Prostate gland (tissue), 2 donors: Measurements from ENCODE around the gene CLK4. TPM values are rescaled to one million over a fixed set of nuclear protein-coding genes. Genes with fewer than 3 reads are reported as not detected.

ENCODE experiments used
- DNase-seq: peaks from one replicate; pipeline ENCODE4 v3.0.0-alpha.2; 2019; ENCODE audit warnings: low spot score
- H3K27ac ChIP-seq, 2 donors: fragments of 200-600 bp; sonication (generic); 2 replicates each; pipeline ENCODE4 v1.5.1; 2017 to 2019
- H3K27me3 ChIP-seq: fragments of 200-600 bp; sonication (generic); replicated peaks from 2 replicates; pipeline ENCODE4 v1.5.1; 2019; ENCODE audit not compliant: insufficient read depth
- H3K36me3 ChIP-seq, 2 donors: fragments of 200-600 bp; sonication (generic); 1 replicate in 1 of 2; 2 replicates in 1 of 2; pipeline versions ENCODE4 v1.5.1 to v1.8.1; 2017 to 2019
- H3K4me1 ChIP-seq: fragments of 200-600 bp; sonication (generic); replicated peaks from 2 replicates; pipeline ENCODE4 v1.5.1; 2019
- H3K4me3 ChIP-seq, 2 donors: fragments of 200-600 bp; sonication (generic); 2 replicates each; pipeline ENCODE4 v1.5.1; 2017 to 2019
- H3K9me3 ChIP-seq: fragments of 200-600 bp; sonication (generic); 2 replicates; pipeline ENCODE4 v1.5.1; 2017
- CTCF ChIP-seq, 4 experiments: fragments of 200-600 bp in 2 of 4; fragments of 450-650 bp in 2 of 4; sonication (generic) in 2 of 4; IDR thresholded peaks; 1 replicate in 3 of 4; 2 replicates in 1 of 4; pipeline ENCODE4 v1.5.1; 2016 to 2019; ENCODE audit warnings: antibody characterized with exemption in 4 of 4, mild to moderate bottlenecking in 2 of 4, moderate library complexity in 2 of 4
- POLR2A ChIP-seq: fragments of 450-650 bp; IDR thresholded peaks from one replicate; pipeline ENCODE4 v1.6.1; 2016; ENCODE audit warnings: antibody characterized with exemption, mild to moderate bottlenecking
- POLR2AphosphoS5 ChIP-seq: sonication (generic); formaldehyde crosslinking; IDR thresholded peaks from one replicate; pipeline ENCODE4 v1.6.1; 2017; ENCODE audit warnings: antibody characterized with exemption
- WGBS: methylation state at CpG from one replicate; pipeline ENCODE4 v1.1.5; 2018; 5-methylcytosine and 5-hydroxymethylcytosine counted together
- intact Hi-C: fragments of 100-400 bp; cut with DNase I; formaldehyde crosslinking; loops from one replicate; pipeline ENCODE4 v1.14.2; 2022
- small RNA-seq, 2 donors: library from RNA; depleted of rRNA; stranded (forward); fragments of <200 nt; gene quantifications; one replicate each; pipeline ENCODE3, GENCODE V24; 2016
- total RNA-seq, 2 donors: library from RNA; depleted of rRNA; stranded (reverse); fragments of >200 nt; gene quantifications; one replicate each; pipeline ENCODE4 v1.1.0, GENCODE V29; 2016

The CLK4 gene
- total RNA-seq, 2 donors from 2014 or later, result 26.7 to 39.0 TPM

GRCh38 chr5:178553517-178553916 is 73.3 kb downstream of the CLK4 start:
- H3K4me1 ChIP-seq, result no peaks in the 10 kb centered on the region
- no peak for DNase-seq
- no peak overlapping the region for H3K4me3 ChIP-seq
- intact Hi-C loops, result no loop called here
- H3K27ac ChIP-seq, result no peak overlapping the region
- TF ChIP-seq POLR2A (no peak), POLR2AphosphoS5 (no peak), CTCF (IDR thresholded peaks at IDR 0.05) (no peak)
- no peaks in the 10 kb centered on the region for H3K9me3 ChIP-seq
- H3K27me3 ChIP-seq, result no peaks in the 10 kb centered on the region
- H3K36me3 ChIP-seq, result no peaks in the 10 kb centered on the region
- 71% methylated on average over 13 of the region's 13 CpGs for WGBS

Small RNA genes lying within 50 kb of the gene (small RNA-seq; reads per million reads assigned to genes)
- 0 reads per million in 2 donors for gene RN7SKP70

Other genes with a start within 250 kb of the CLK4 start
- 1 to 10 TPM; 2.7 to 6.1 TPM for gene COL23A1, start 36.7 kb downstream of the CLK4 start, total RNA-seq
- gene ZNF354A, start 103.6 kb upstream of the CLK4 start, total RNA-seq, result 1 to 10 TPM; 9.4 to 9.7 TPM
- 10 to 100 TPM; 12.7 to 22.7 TPM for gene ZNF354B, start 232.9 kb upstream of the CLK4 start, total RNA-seq